ENCODE results near the gene CLMN. TPM values are rescaled to one million over a fixed set of nuclear protein-coding genes. Genes with fewer than 3 reads are reported as not detected.

Gene CLMN
- total RNA-seq, 1 experiment from 2014 or later, result 33.4 TPM

GRCh38 chr14:95146079-95146771, 173.5 kb downstream of the CLMN start:
- ChIA-PET CTCF (no interaction called here), RAD21 (ENCODE audit: low non-redundant PET in 1 of 2, low total read pairs in 2 of 2, uncharacterized antibody in 2 of 2, unreplicated experiment in 2 of 2) (no interaction called here), POLR2A (no interaction called here)
- Histone ChIP-seq H3K4me3 (replicated peaks in 1 of 2; ENCODE audit: low read depth in 1 of 2, low read length in 2 of 2) (no peak overlapping the region), H2AFZ (ENCODE audit: low read depth, low read length, poor library complexity, severe bottlenecking) (no peak overlapping the region), H3K4me1 (ENCODE audit: control insufficient read depth in 1 of 2, insufficient read depth in 2 of 2, low read length in 2 of 2) (no peaks in the 10 kb centered on the region), H3K9me2 (ENCODE audit: insufficient read depth) (no peaks in the 10 kb centered on the region), H3K4me2 (ENCODE audit: low read length) (no peak overlapping the region), H3K9ac (ENCODE audit: low read length) (no peak overlapping the region), H3K9me3 (ENCODE audit: control insufficient read depth in 1 of 2, insufficient read depth in 1 of 2, low read depth in 1 of 2, low read length in 2 of 2) (no peaks in the 10 kb centered on the region; a peak in 1 of 4 replicates), H4K20me1 (ENCODE audit: insufficient read depth) (peaks cover 14% of the 10 kb centered on the region; the same call in 1 of the 2 replicates), H3K36me3 (ENCODE audit: control insufficient read depth in 1 of 2, insufficient read depth in 2 of 2, low read length in 2 of 2) (no peaks in the 10 kb centered on the region), H3K79me2 (ENCODE audit: insufficient read depth, low read length) (peaks cover 100% of the 10 kb centered on the region), H3K27me3 (ENCODE audit: insufficient read depth, low read length) (no peaks in the 10 kb centered on the region), H3K27ac (ENCODE audit: low read depth, low read length) (no peak overlapping the region)
- no peak for ATAC-seq
- BruUV-seq (replicated peaks), result no TSS peak
- intact Hi-C loops (cut with micrococcal nuclease), result no loop called here
- no peak for DNase-seq (ENCODE audit: low read depth, low spot score)
- TF ChIP-seq EZH2 (IDR thresholded peaks at IDR 0.05) (no peak), ATF3 (IDR thresholded peaks at IDR 0.05) (no peak), CBX3 (IDR thresholded peaks at IDR 0.05; ENCODE audit: low read depth) (no peak), SRF (IDR thresholded peaks at IDR 0.05; ENCODE audit: low read depth) (no peak), ELF1 (IDR thresholded peaks at IDR 0.05; ENCODE audit: borderline replicate concordance, low read depth) (no peak), YY1 (IDR thresholded peaks at IDR 0.05; ENCODE audit: extremely low read depth, insufficient replicate concordance, low read depth, low read length) (no peak), FOSL1 (IDR thresholded peaks at IDR 0.05; ENCODE audit: low read depth) (no peak), ZNF274 (IDR thresholded peaks at IDR 0.05; ENCODE audit: low read depth, low read length) (no peak), TCF7L2 (IDR thresholded peaks at IDR 0.05; ENCODE audit: borderline replicate concordance, extremely low read depth, insufficient read depth, insufficient read length) (no peak), EZH2phosphoT487 (IDR thresholded peaks at IDR 0.05; ENCODE audit: borderline replicate concordance) (no peak), REST (IDR thresholded peaks at IDR 0.05; ENCODE audit: low read depth) (no peak), SP1 (IDR thresholded peaks at IDR 0.05; ENCODE audit: low read depth) (no peak), SIN3A (IDR thresholded peaks at IDR 0.05; ENCODE audit: low read depth) (no peak), ZBTB33 (IDR thresholded peaks at IDR 0.05; ENCODE audit: extremely low read depth, insufficient replicate concordance, low read length) (no peak), MAX (IDR thresholded peaks at IDR 0.05) (no peak)
